GM10847 (cell line): ENCODE results near the gene CIB4.

ENCODE experiments used
- POLR2A ChIP-seq: IDR thresholded peaks from 2 replicates; pipeline ENCODE4 v1.6.1; 2011; ENCODE audit not compliant: insufficient read length; ENCODE audit errors: extremely low read depth

Gene CIB4

GRCh38 chr2:26576565-26577441 is 64.4 kb downstream of the CIB4 start:
- TF ChIP-seq POLR2A, result no peak

GRCh38 chr2:26575836-26576564 is 65.2 kb downstream of the CIB4 start:
- TF ChIP-seq POLR2A, result no peak

- TF ChIP-seq POLR2A, result no peak
Observed at GRCh38 chr2:26574900-26575560, 66.1 kb downstream of the CIB4 start.

- TF ChIP-seq POLR2A, result no peak
Observed at GRCh38 chr2:26574066-26574899, 66.9 kb downstream of the CIB4 start.

- TF ChIP-seq POLR2A, result no peak
Observed at GRCh38 chr2:26573241-26573925, 67.8 kb downstream of the CIB4 start.

GRCh38 chr2:26572591-26572990 is 68.6 kb downstream of the CIB4 start:
- no peak for TF ChIP-seq POLR2A

GRCh38 chr2:26571316-26571715 is 69.8 kb downstream of the CIB4 start:
- no peak for TF ChIP-seq POLR2A

GRCh38 chr2:26570083-26570430 is 71.1 kb downstream of the CIB4 start:
- TF ChIP-seq POLR2A, result no peak

- no peak for TF ChIP-seq POLR2A
Observed at GRCh38 chr2:26569216-26570082, 71.7 kb downstream of the CIB4 start.

GRCh38 chr2:26568076-26568890 is 72.9 kb downstream of the CIB4 start:
- TF ChIP-seq POLR2A, result no peak

GRCh38 chr2:26567534-26567933 is 73.6 kb downstream of the CIB4 start:
- no peak for TF ChIP-seq POLR2A

- no peak for TF ChIP-seq POLR2A
Observed at GRCh38 chr2:26566081-26566375, 75.1 kb downstream of the CIB4 start.

- TF ChIP-seq POLR2A, result no peak
Observed at GRCh38 chr2:26564121-26564644, 77.0 kb downstream of the CIB4 start.

GRCh38 chr2:26563686-26564085 is 77.5 kb downstream of the CIB4 start:
- TF ChIP-seq POLR2A, result no peak
